Aorta (tissue), 5 donors: ENCODE measurements around the gene PLCB1. TPM values are rescaled to one million over a fixed set of nuclear protein-coding genes. Genes with fewer than 3 reads are reported as not detected.
A peak's percentile ranks its signal among the peaks of the same experiment; 100 is the strongest.

Source experiments
- ATAC-seq: fragments of 200-7000 bp; cut with Tn5 transposase; one replicate; pipeline ENCODE4 v1.9.1; 2022; ENCODE audit warnings: moderate library complexity; ENCODE audit not compliant: low FRiP score
- DNase-seq, 2 donors: peaks; one replicate each; pipeline ENCODE4 v3.0.0-alpha.2; 2020
- H3K27ac ChIP-seq, 2 donors: one replicate each; pipeline ENCODE4 v1.5.1; 2013; ENCODE audit warnings: low read length in 2 of 2, mild to moderate bottlenecking in 2 of 2, moderate library complexity in 2 of 2, control low read depth in 1 of 2, inconsistent platforms in 1 of 2, low read depth in 1 of 2
- H3K27me3 ChIP-seq, 2 donors: one replicate each; pipeline ENCODE4 v1.6.1; 2013; ENCODE audit warnings: control low read depth in 1 of 2, low read length in 1 of 2, mild to moderate bottlenecking in 1 of 2, moderate library complexity in 1 of 2; ENCODE audit not compliant: insufficient read depth in 2 of 2, control insufficient read depth in 1 of 2
- H3K36me3 ChIP-seq, 2 donors: one replicate each; pipeline ENCODE4 v1.6.1; 2013; ENCODE audit warnings: control low read depth in 1 of 2, low read length in 1 of 2, mild to moderate bottlenecking in 1 of 2; ENCODE audit not compliant: insufficient read depth in 2 of 2, control insufficient read depth in 1 of 2
- H3K4me1 ChIP-seq, 2 donors: one replicate each; pipeline ENCODE4 v1.6.1; 2013; ENCODE audit warnings: low read length in 2 of 2, control low read depth in 1 of 2, mild to moderate bottlenecking in 1 of 2, moderate library complexity in 1 of 2; ENCODE audit not compliant: insufficient read depth in 2 of 2, control insufficient read depth in 1 of 2
- H3K4me3 ChIP-seq, 2 donors: one replicate each; pipeline ENCODE4 v1.5.1; 2013; ENCODE audit warnings: low read length in 2 of 2, control low read depth in 1 of 2, mild to moderate bottlenecking in 1 of 2
- H3K9me3 ChIP-seq: one replicate; pipeline ENCODE4 v1.6.1; 2013; ENCODE audit warnings: mild to moderate bottlenecking, low read length; ENCODE audit not compliant: control insufficient read depth
- WGBS, 2 donors: extraction: QIAGEN DNeasy Blood & Tissue Kit; methylation state at CpG; one replicate each; pipeline ENCODE4 v1.1.7; 2013; 5-methylcytosine and 5-hydroxymethylcytosine counted together
- intact Hi-C, 2 donors: fragments of 100-400 bp; cut with DNase I; formaldehyde crosslinking; loops; one replicate each; pipeline versions ENCODE4 v1.14.2 to v1.15.0; 2022
- polyA plus RNA-seq, 2 donors: library from polyadenylated mRNA; stranded (reverse); fragments of 200-250 nt; gene quantifications; one replicate each; pipeline ENCODE4 v1.2.3, GENCODE V29; 2013
- total RNA-seq, 2 donors: library from RNA; stranded (reverse); fragmentation: NEBNext Ultra II Directional; extraction: Animal tissue kit (Norgen Biotek cat#: 25700); gene quantifications; one replicate each; pipeline ENCODE4 v1.2.1, GENCODE V29; 2021
- donor health status: healthy with polysubstance abuse.
- donor health status: Bipolar disorder and iron deficiency.
- donor health status: DM: no; HTN: no; CAD: no.
- donor health status: DM: no; HTN: no; CAD: no.
- donor health status: DM: yes; HTN: yes; CAD: no.

The PLCB1 gene
- total and polyA plus RNA-seq, 4 donors = 1.4 to 35.0 (median 6.6) TPM

- intact Hi-C loops = no loop called here
- 94 to 95% methylated on average over 4 of the region's 4 CpGs for WGBS, 2 donors
- no peaks in the 10 kb centered on the region for H3K4me1 ChIP-seq
- no peaks in the 10 kb centered on the region for H3K36me3 ChIP-seq
- no peaks in the 10 kb centered on the region for H3K9me3 ChIP-seq
- no peak overlapping the region for H3K27ac ChIP-seq
- ATAC-seq (no peak), DNase-seq (no peak)
- no peak overlapping the region for H3K4me3 ChIP-seq
- no peaks in the 10 kb centered on the region for H3K27me3 ChIP-seq
Measured at GRCh38 chr20:8299921-8300320, 167.9 kb downstream of the PLCB1 start.

GRCh38 chr20:8301655-8302054 lies 169.6 kb downstream of the PLCB1 start:
- H3K27ac ChIP-seq = no peak overlapping the region
- WGBS, 2 donors = 56 to 62% methylated on average over 4 of the region's 4 CpGs
- ATAC-seq = no peak
- H3K27me3 ChIP-seq = no peaks in the 10 kb centered on the region
- H3K4me1 ChIP-seq = no peaks in the 10 kb centered on the region
- H3K9me3 ChIP-seq = no peaks in the 10 kb centered on the region
- H3K36me3 ChIP-seq = no peaks in the 10 kb centered on the region
- intact Hi-C loops = no loop called here
- DNase-seq = no peak
- no peak overlapping the region for H3K4me3 ChIP-seq

- WGBS, 2 donors = 69 to 73% methylated on average over 3 of the region's 3 CpGs
Measured at GRCh38 chr20:8303651-8304050, 171.6 kb downstream of the PLCB1 start.

GRCh38 chr20:8304124-8304816 lies 172.2 kb downstream of the PLCB1 start:
- no peaks in the 10 kb centered on the region for H3K9me3 ChIP-seq
- no peaks in the 10 kb centered on the region for H3K4me1 ChIP-seq
- no peaks in the 10 kb centered on the region for H3K36me3 ChIP-seq
- intact Hi-C loops = no loop called here
- no peak overlapping the region for H3K4me3 ChIP-seq
- DNase-seq (no peak), ATAC-seq (no peak)
- no peak overlapping the region for H3K27ac ChIP-seq
- H3K27me3 ChIP-seq = no peaks in the 10 kb centered on the region
- 36 to 73% methylated on average over 1 of the region's 1 CpG for WGBS, 2 donors

More at GRCh38 chr20:8303651-8304050, 171.6 kb downstream of the PLCB1 start:
- H3K9me3 ChIP-seq = no peaks in the 10 kb centered on the region
- no peak overlapping the region for H3K27ac ChIP-seq
- DNase-seq = no peak
- intact Hi-C loops = no loop called here
- no peaks in the 10 kb centered on the region for H3K4me1 ChIP-seq
- H3K27me3 ChIP-seq = no peaks in the 10 kb centered on the region
- no peak for ATAC-seq
- H3K36me3 ChIP-seq = no peaks in the 10 kb centered on the region
- H3K4me3 ChIP-seq = no peak overlapping the region

- 56 to 57% methylated on average over 11 of the region's 11 CpGs for WGBS, 2 donors
- Histone ChIP-seq H3K4me1 (no peaks in the 10 kb centered on the region), H3K9me3 (no peaks in the 10 kb centered on the region), H3K27me3 (no peaks in the 10 kb centered on the region), H3K36me3 (no peaks in the 10 kb centered on the region), H3K4me3 (no peak overlapping the region), H3K27ac (no peak overlapping the region)
- DNase-seq (peak; percentile 53 to 67), ATAC-seq (no peak)
- intact Hi-C loops = no loop called here
Measured at GRCh38 chr20:8305449-8305978, 173.4 kb downstream of the PLCB1 start.

GRCh38 chr20:8306937-8307336 lies 174.9 kb downstream of the PLCB1 start:
- no peaks in the 10 kb centered on the region for H3K4me1 ChIP-seq
- H3K27me3 ChIP-seq = no peaks in the 10 kb centered on the region
- H3K36me3 ChIP-seq = no peaks in the 10 kb centered on the region
- H3K9me3 ChIP-seq = no peaks in the 10 kb centered on the region
- ATAC-seq (no peak), DNase-seq (no peak)
- H3K4me3 ChIP-seq = no peak overlapping the region
- intact Hi-C loops = no loop called here
- H3K27ac ChIP-seq = no peak overlapping the region
- 6 to 11% methylated on average over 3 of the region's 3 CpGs for WGBS, 2 donors

GRCh38 chr20:8309634-8310033 lies 177.6 kb downstream of the PLCB1 start:
- 51% methylated on average over 5 of the region's 5 CpGs for WGBS, 2 donors
- ATAC-seq (no peak), DNase-seq (no peak)
- intact Hi-C loops = no loop called here
- no peaks in the 10 kb centered on the region for H3K4me1 ChIP-seq
- H3K36me3 ChIP-seq = no peaks in the 10 kb centered on the region
- no peaks in the 10 kb centered on the region for H3K27me3 ChIP-seq
- no peaks in the 10 kb centered on the region for H3K9me3 ChIP-seq
- no peak overlapping the region for H3K27ac ChIP-seq
- H3K4me3 ChIP-seq = no peak overlapping the region

- H3K27ac ChIP-seq = no peak overlapping the region
- ATAC-seq = no peak
- H3K9me3 ChIP-seq = no peaks in the 10 kb centered on the region
- H3K4me1 ChIP-seq = no peaks in the 10 kb centered on the region
- WGBS, 2 donors = 41 to 52% methylated on average over 4 of the region's 4 CpGs
- no peak overlapping the region for H3K4me3 ChIP-seq
- no peaks in the 10 kb centered on the region for H3K27me3 ChIP-seq
- intact Hi-C loops = no loop called here
- no peaks in the 10 kb centered on the region for H3K36me3 ChIP-seq
- DNase-seq = no peak
Measured at GRCh38 chr20:8310618-8311017, 178.6 kb downstream of the PLCB1 start.

- no peaks in the 10 kb centered on the region for H3K27me3 ChIP-seq
- no peaks in the 10 kb centered on the region for H3K36me3 ChIP-seq
- H3K4me1 ChIP-seq = no peaks in the 10 kb centered on the region
- DNase-seq = no peak
- no peak overlapping the region for H3K27ac ChIP-seq
- intact Hi-C loops = no loop called here
- no peak overlapping the region for H3K4me3 ChIP-seq
- no peak for ATAC-seq
- H3K9me3 ChIP-seq = no peaks in the 10 kb centered on the region
- WGBS, 2 donors = 99 to 100% methylated on average over 1 of the region's 1 CpG
Measured at GRCh38 chr20:8313073-8313472, 181.0 kb downstream of the PLCB1 start.
